Measurements from ENCODE around the gene PHF1.

- no peak for TF ChIP-seq POLR2A (IDR thresholded peaks at IDR 0.05; ENCODE audit: low read depth, low read length)
- no peak for TF ChIP-seq TAF1 (IDR thresholded peaks at IDR 0.05; ENCODE audit: low read depth, low read length)
- TF ChIP-seq POLR2AphosphoS5 (IDR thresholded peaks at IDR 0.05; ENCODE audit: low read depth, low read length) = no peak
These were observed 18.2 kb upstream of the PHF1 start for GRCh38 chr6:33392595-33392948.
